ENCODE measurements around the gene CDH22.

The CDH22 gene

GRCh38 chr20:46133886-46134654, 174.2 kb downstream of the CDH22 start:
- no peak for DNase-seq

GRCh38 chr20:46132705-46133120, 175.6 kb downstream of the CDH22 start:
- DNase-seq = no peak

- DNase-seq = no peak
Measured at GRCh38 chr20:46131396-46131795, 176.9 kb downstream of the CDH22 start.

GRCh38 chr20:46130534-46130933, 177.8 kb downstream of the CDH22 start:
- no peak for DNase-seq

- DNase-seq = no peak
Measured at GRCh38 chr20:46129955-46130481, 178.3 kb downstream of the CDH22 start.

GRCh38 chr20:46128310-46129151, 179.8 kb downstream of the CDH22 start:
- DNase-seq = no peak

- DNase-seq = no peak
Measured at GRCh38 chr20:46127396-46128010, 180.8 kb downstream of the CDH22 start.

GRCh38 chr20:46126440-46127056, 181.8 kb downstream of the CDH22 start:
- DNase-seq = no peak

Data from cortex of kidney (tissue), 1 donor.